ENCODE measurements around the gene CCR3.

The CCR3 gene

GRCh38 chr3:46271209-46271745, 29.0 kb downstream of the CCR3 start:
- Histone ChIP-seq H3K4me3 (ENCODE audit: low read depth, low read length) (no peak overlapping the region), H3K27ac (no peak overlapping the region), H2AFZ (no peak overlapping the region), H3K4me2 (ENCODE audit: low read length) (no peak overlapping the region), H3K27me3 (ENCODE audit: control insufficient read depth, insufficient read depth, low read length) (no peaks in the 10 kb centered on the region), H3K9ac (no peak overlapping the region), H3K4me1 (no peaks in the 10 kb centered on the region), H3K79me2 (no peaks in the 10 kb centered on the region), H3K9me3 (ENCODE audit: control insufficient read depth, low read length) (no peaks in the 10 kb centered on the region), H3K36me3 (ENCODE audit: control insufficient read depth, insufficient read depth, low read length) (no peaks in the 10 kb centered on the region)
- no peak for TF ChIP-seq CTCF (IDR thresholded peaks at IDR 0.05)

- H3K4me1 ChIP-seq = no peaks in the 10 kb centered on the region
- no peak overlapping the region for H2AFZ ChIP-seq
- H3K79me2 ChIP-seq = no peaks in the 10 kb centered on the region
- no peak overlapping the region for H3K27ac ChIP-seq
- H3K27me3 ChIP-seq (ENCODE audit: control insufficient read depth, insufficient read depth, low read length) = no peaks in the 10 kb centered on the region
- H3K4me3 ChIP-seq (ENCODE audit: low read depth, low read length) = no peak overlapping the region
- no peaks in the 10 kb centered on the region for H3K36me3 ChIP-seq (ENCODE audit: control insufficient read depth, insufficient read depth, low read length)
- no peak for TF ChIP-seq CTCF (IDR thresholded peaks at IDR 0.05)
- H3K9me3 ChIP-seq (ENCODE audit: control insufficient read depth, low read length) = no peaks in the 10 kb centered on the region
- H3K9ac ChIP-seq = no peak overlapping the region
- H3K4me2 ChIP-seq (ENCODE audit: low read length) = no peak overlapping the region
These were observed 29.8 kb downstream of the CCR3 start for GRCh38 chr3:46272028-46272451.

- Histone ChIP-seq H2AFZ (no peak overlapping the region), H3K27ac (no peak overlapping the region), H3K79me2 (no peaks in the 10 kb centered on the region), H3K4me2 (ENCODE audit: low read length) (no peak overlapping the region), H3K9me3 (ENCODE audit: control insufficient read depth, low read length) (no peaks in the 10 kb centered on the region), H3K4me1 (no peaks in the 10 kb centered on the region), H3K9ac (no peak overlapping the region), H3K36me3 (ENCODE audit: control insufficient read depth, insufficient read depth, low read length) (no peaks in the 10 kb centered on the region), H3K4me3 (ENCODE audit: low read depth, low read length) (no peak overlapping the region), H3K27me3 (ENCODE audit: control insufficient read depth, insufficient read depth, low read length) (no peaks in the 10 kb centered on the region)
- TF ChIP-seq CTCF (IDR thresholded peaks at IDR 0.05) = peak; percentile 48
These were observed 34.3 kb downstream of the CCR3 start for GRCh38 chr3:46276497-46277099.

- no peak overlapping the region for H3K4me2 ChIP-seq (ENCODE audit: low read length)
- TF ChIP-seq CTCF (IDR thresholded peaks at IDR 0.05) = no peak
- no peaks in the 10 kb centered on the region for H3K36me3 ChIP-seq (ENCODE audit: control insufficient read depth, insufficient read depth, low read length)
- no peaks in the 10 kb centered on the region for H3K79me2 ChIP-seq
- H3K9ac ChIP-seq = no peak overlapping the region
- no peak overlapping the region for H3K4me3 ChIP-seq (ENCODE audit: low read depth, low read length)
- no peak overlapping the region for H2AFZ ChIP-seq
- H3K4me1 ChIP-seq = no peaks in the 10 kb centered on the region
- H3K27me3 ChIP-seq (ENCODE audit: control insufficient read depth, insufficient read depth, low read length) = no peaks in the 10 kb centered on the region
- H3K9me3 ChIP-seq (ENCODE audit: control insufficient read depth, low read length) = no peaks in the 10 kb centered on the region
- H3K27ac ChIP-seq = no peak overlapping the region
These were observed 35.2 kb downstream of the CCR3 start for GRCh38 chr3:46277476-46277875.
